ENCODE data around the gene SLC2A1.

GRCh38 chr1:42943166-42943565 is 15.5 kb downstream of the SLC2A1 start:
- TF ChIP-seq EP300 (IDR thresholded peaks at IDR 0.05) = no peak
- TF ChIP-seq POLR2A (IDR thresholded peaks at IDR 0.05) = no peak
- TF ChIP-seq CTCF (IDR thresholded peaks at IDR 0.05) = no peak

All from tibial nerve (tissue), 4 donors.